ENCODE data around the gene PIH1D2. TPM values are rescaled to one million over a fixed set of nuclear protein-coding genes. Genes with fewer than 3 reads are reported as not detected.

PIH1D2 gene
- total RNA-seq, 1 experiment from 2014 or later = 0.85 TPM

DNA sequence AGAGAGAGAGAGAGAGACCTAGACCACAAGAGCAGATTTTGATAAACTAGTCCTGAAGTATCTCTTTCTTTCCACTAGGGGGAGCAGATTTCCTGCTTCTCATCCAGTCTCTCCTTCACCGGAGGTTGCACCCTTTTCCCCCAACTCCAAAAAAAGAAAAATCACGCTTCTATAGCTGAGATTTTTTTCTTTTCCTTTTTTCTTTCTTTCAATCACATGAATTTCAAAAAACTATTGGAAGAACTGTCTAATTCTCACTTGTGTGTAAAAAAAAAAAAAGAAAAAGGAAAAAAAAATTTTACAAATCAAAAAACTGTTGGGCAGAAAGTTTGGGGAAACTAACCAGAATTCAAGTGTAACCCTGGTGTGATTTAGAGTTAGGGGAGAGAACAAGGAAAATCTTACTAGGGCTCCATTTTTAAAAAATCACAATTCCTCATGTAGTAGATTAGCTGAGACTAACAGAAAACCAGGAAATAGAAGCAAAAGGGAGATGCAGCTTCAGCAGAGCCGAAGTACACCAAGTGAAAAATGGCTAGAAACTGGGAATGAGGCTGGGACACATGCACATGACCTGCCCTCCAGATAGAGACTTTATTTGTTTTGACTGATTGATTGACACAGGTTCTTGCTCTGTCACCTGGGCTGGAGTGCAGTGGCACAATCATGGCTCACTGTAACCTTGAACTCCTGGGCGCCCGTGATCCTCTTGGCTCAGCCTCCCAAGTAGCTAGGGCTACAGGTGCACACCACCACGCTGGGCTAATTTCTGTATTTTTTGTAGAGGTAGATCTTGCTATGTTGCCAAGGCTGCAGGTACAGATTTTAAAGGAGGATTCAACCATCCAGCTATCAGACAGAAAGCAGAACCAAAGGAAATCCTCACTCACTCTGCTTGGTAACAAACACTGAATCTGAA is 40.0 kb upstream of the PIH1D2 start:
- TF ChIP-seq, protein P1, sequence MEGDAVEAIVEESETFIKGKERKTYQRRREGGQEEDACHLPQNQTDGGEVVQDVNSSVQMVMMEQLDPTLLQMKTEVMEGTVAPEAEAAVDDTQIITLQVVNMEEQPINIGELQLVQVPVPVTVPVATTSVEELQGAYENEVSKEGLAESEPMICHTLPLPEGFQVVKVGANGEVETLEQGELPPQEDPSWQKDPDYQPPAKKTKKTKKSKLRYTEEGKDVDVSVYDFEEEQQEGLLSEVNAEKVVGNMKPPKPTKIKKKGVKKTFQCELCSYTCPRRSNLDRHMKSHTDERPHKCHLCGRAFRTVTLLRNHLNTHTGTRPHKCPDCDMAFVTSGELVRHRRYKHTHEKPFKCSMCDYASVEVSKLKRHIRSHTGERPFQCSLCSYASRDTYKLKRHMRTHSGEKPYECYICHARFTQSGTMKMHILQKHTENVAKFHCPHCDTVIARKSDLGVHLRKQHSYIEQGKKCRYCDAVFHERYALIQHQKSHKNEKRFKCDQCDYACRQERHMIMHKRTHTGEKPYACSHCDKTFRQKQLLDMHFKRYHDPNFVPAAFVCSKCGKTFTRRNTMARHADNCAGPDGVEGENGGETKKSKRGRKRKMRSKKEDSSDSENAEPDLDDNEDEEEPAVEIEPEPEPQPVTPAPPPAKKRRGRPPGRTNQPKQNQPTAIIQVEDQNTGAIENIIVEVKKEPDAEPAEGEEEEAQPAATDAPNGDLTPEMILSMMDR (IDR thresholded peaks at IDR 0.05) = peak; percentile 45; the same call in 1 of the 2 replicates
- TF ChIP-seq, protein P2, sequence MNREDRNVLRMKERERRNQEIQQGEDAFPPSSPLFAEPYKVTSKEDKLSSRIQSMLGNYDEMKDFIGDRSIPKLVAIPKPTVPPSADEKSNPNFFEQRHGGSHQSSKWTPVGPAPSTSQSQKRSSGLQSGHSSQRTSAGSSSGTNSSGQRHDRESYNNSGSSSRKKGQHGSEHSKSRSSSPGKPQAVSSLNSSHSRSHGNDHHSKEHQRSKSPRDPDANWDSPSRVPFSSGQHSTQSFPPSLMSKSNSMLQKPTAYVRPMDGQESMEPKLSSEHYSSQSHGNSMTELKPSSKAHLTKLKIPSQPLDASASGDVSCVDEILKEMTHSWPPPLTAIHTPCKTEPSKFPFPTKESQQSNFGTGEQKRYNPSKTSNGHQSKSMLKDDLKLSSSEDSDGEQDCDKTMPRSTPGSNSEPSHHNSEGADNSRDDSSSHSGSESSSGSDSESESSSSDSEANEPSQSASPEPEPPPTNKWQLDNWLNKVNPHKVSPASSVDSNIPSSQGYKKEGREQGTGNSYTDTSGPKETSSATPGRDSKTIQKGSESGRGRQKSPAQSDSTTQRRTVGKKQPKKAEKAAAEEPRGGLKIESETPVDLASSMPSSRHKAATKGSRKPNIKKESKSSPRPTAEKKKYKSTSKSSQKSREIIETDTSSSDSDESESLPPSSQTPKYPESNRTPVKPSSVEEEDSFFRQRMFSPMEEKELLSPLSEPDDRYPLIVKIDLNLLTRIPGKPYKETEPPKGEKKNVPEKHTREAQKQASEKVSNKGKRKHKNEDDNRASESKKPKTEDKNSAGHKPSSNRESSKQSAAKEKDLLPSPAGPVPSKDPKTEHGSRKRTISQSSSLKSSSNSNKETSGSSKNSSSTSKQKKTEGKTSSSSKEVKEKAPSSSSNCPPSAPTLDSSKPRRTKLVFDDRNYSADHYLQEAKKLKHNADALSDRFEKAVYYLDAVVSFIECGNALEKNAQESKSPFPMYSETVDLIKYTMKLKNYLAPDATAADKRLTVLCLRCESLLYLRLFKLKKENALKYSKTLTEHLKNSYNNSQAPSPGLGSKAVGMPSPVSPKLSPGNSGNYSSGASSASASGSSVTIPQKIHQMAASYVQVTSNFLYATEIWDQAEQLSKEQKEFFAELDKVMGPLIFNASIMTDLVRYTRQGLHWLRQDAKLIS (CRISPR knock-in tag; IDR thresholded peaks at IDR 0.05; ENCODE audit: borderline replicate concordance) = no peak
- CTCF ChIA-PET = interaction anchor here (0.6 to 4.0 kb wide), 23 partner anchors 9 to 892 kb away, joined by 3 to 29 read pairs (median 5); partner anchors contain the start of genes BCO2, IL18, SDHD and TIMM8B
- H3K4me3 Mint-ChIP-seq = no peak overlapping the region
- POLR2A ChIA-PET = interaction anchor here (0.6 kb wide), 1 partner anchor 9 kb away, joined by 3 read pairs; no protein-coding TSS in a partner anchor
- no peak for DNase-seq (ENCODE audit: low spot score)
- peak; percentile 78 for ATAC-seq
- H3K9me3 Mint-ChIP-seq = peaks cover 6% of the 10 kb centered on the region; the same call in 1 of the 2 replicates
- H3K27ac Mint-ChIP-seq = no peak overlapping the region
- no peaks in the 10 kb centered on the region for H3K4me1 Mint-ChIP-seq
- H3K27me3 Mint-ChIP-seq (ENCODE audit: low read depth) = no peaks in the 10 kb centered on the region
- no peaks in the 10 kb centered on the region for H3K36me3 Mint-ChIP-seq

DNA sequence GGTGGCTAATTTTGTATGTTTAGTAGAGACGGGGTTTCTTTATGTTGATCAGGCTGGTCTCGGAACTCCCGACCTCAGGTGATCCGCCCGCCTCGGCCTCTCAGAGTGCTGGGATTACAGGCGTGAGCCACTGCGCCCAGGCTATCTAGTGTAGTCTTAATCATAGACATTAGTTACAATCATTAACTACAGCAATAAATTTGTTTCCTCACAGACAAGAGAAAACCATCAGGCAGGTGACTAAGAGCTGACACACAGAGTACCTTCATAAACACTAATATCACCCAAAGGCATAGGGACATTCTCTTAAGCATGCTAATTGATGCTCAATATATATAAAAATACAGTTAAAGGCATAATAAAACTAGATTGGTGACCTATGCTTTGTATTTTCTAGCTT is 32.3 kb upstream of the PIH1D2 start:
- Mint-ChIP-seq H3K4me3 (no peak overlapping the region), H3K4me1 (no peaks in the 10 kb centered on the region), H3K27ac (no peak overlapping the region), H3K9me3 (peaks cover 6% of the 10 kb centered on the region; the same call in 1 of the 2 replicates), H3K36me3 (no peaks in the 10 kb centered on the region), H3K27me3 (ENCODE audit: low read depth) (no peaks in the 10 kb centered on the region)
- ChIA-PET POLR2A (no interaction called here), CTCF (no interaction called here)
- TF ChIP-seq IRF2 (CRISPR knock-in tag; IDR thresholded peaks at IDR 0.05; ENCODE audit: borderline replicate concordance, low read depth) (no peak), FOXJ3 (CRISPR knock-in tag; IDR thresholded peaks at IDR 0.05; ENCODE audit: borderline replicate concordance) (no peak)
- TF ChIP-seq, protein P3, sequence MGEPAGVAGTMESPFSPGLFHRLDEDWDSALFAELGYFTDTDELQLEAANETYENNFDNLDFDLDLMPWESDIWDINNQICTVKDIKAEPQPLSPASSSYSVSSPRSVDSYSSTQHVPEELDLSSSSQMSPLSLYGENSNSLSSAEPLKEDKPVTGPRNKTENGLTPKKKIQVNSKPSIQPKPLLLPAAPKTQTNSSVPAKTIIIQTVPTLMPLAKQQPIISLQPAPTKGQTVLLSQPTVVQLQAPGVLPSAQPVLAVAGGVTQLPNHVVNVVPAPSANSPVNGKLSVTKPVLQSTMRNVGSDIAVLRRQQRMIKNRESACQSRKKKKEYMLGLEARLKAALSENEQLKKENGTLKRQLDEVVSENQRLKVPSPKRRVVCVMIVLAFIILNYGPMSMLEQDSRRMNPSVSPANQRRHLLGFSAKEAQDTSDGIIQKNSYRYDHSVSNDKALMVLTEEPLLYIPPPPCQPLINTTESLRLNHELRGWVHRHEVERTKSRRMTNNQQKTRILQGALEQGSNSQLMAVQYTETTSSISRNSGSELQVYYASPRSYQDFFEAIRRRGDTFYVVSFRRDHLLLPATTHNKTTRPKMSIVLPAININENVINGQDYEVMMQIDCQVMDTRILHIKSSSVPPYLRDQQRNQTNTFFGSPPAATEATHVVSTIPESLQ (CRISPR knock-in tag; IDR thresholded peaks at IDR 0.05) = no peak
- TF ChIP-seq, protein P4, sequence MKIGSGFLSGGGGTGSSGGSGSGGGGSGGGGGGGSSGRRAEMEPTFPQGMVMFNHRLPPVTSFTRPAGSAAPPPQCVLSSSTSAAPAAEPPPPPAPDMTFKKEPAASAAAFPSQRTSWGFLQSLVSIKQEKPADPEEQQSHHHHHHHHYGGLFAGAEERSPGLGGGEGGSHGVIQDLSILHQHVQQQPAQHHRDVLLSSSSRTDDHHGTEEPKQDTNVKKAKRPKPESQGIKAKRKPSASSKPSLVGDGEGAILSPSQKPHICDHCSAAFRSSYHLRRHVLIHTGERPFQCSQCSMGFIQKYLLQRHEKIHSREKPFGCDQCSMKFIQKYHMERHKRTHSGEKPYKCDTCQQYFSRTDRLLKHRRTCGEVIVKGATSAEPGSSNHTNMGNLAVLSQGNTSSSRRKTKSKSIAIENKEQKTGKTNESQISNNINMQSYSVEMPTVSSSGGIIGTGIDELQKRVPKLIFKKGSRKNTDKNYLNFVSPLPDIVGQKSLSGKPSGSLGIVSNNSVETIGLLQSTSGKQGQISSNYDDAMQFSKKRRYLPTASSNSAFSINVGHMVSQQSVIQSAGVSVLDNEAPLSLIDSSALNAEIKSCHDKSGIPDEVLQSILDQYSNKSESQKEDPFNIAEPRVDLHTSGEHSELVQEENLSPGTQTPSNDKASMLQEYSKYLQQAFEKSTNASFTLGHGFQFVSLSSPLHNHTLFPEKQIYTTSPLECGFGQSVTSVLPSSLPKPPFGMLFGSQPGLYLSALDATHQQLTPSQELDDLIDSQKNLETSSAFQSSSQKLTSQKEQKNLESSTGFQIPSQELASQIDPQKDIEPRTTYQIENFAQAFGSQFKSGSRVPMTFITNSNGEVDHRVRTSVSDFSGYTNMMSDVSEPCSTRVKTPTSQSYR (CRISPR knock-in tag; IDR thresholded peaks at IDR 0.05) = no peak
- TF ChIP-seq, protein P2 (CRISPR knock-in tag; IDR thresholded peaks at IDR 0.05; ENCODE audit: borderline replicate concordance) = no peak
- ATAC-seq = no peak
- DNase-seq (ENCODE audit: low spot score) = no peak
